IMR-90 (cell line): Measurements from ENCODE around the gene MKX. TPM values are rescaled to one million over a fixed set of nuclear protein-coding genes. Genes with fewer than 3 reads are reported as not detected.

Experiments
- ATAC-seq: fragments of 200-7000 bp; cut with Tn5 transposase; 2 replicates; pipeline ENCODE4 v1.9.1; 2020; ENCODE audit warnings: low read depth, mild to moderate bottlenecking, moderate library complexity
- BruUV-seq: library from RNA; stranded (reverse); fragments of 400-500 nt; replicated peaks from 2 replicates; lab custom pipeline; 2021; lab: Mats Ljungman, UMichigan
- CTCF ChIA-PET: fragments of 300-600 bp; formaldehyde crosslinking; extraction: SDS; loops from one replicate; lab custom pipeline; 2021; ENCODE audit warnings: antibody characterized with exemption; lab: Yijun Ruan, JAX
- POLR2A ChIA-PET: fragments of 300-600 bp; sonication (Branson Sonifier 250); formaldehyde crosslinking; loops from one replicate; lab custom pipeline; 2022; ENCODE audit warnings: antibody characterized with exemption; ENCODE audit not compliant: unreplicated experiment; lab: Charles Lee
- DNase-seq: peaks from one replicate; pipeline ENCODE4 v3.0.0; 2013
- H2AFZ ChIP-seq: replicated peaks from 2 replicates; pipeline ENCODE3; 2013; ENCODE audit warnings: low read length, mild to moderate bottlenecking; ENCODE audit not compliant: poor library complexity
- H2AK5ac ChIP-seq: 2 replicates; pipeline ENCODE4 v1.6.1; 2013; ENCODE audit warnings: low read depth, low read length, inconsistent platforms
- H2AK9ac ChIP-seq: replicated peaks from 2 replicates; pipeline ENCODE3; 2013; ENCODE audit warnings: mild to moderate bottlenecking, low read depth, low read length, moderate library complexity; ENCODE audit not compliant: poor library complexity
- H2BK120ac ChIP-seq: 2 replicates; pipeline ENCODE4 v1.6.1; 2013; ENCODE audit warnings: low read depth, low read length, inconsistent platforms
- H2BK15ac ChIP-seq: 3 replicates; pipeline ENCODE4 v1.6.1; 2013; ENCODE audit warnings: low read depth, low read length, inconsistent platforms
- H2BK20ac ChIP-seq: 2 replicates; pipeline ENCODE4 v1.6.1; 2013; ENCODE audit warnings: low read depth, mild to moderate bottlenecking, inconsistent platforms, low read length, moderate library complexity
- H2BK5ac ChIP-seq: 2 replicates; pipeline ENCODE4 v1.6.1; 2013; ENCODE audit warnings: mild to moderate bottlenecking, low read depth, low read length, inconsistent platforms; ENCODE audit not compliant: poor library complexity, severe bottlenecking
- H3K14ac ChIP-seq: replicated peaks from 2 replicates; pipeline ENCODE4 v1.6.1; 2013; ENCODE audit warnings: low read depth, low read length, inconsistent platforms
- H3K18ac ChIP-seq: 2 replicates; pipeline ENCODE4 v1.6.1; 2013; ENCODE audit warnings: low read depth, low read length, control low read depth
- H3K23ac ChIP-seq: 2 replicates; pipeline ENCODE4 v1.6.1; 2013; ENCODE audit warnings: low read depth, low read length, inconsistent platforms
- H3K27ac ChIP-seq: 2 replicates; pipeline ENCODE4 v1.5.1; 2013; ENCODE audit warnings: mild to moderate bottlenecking, control low read depth, low read length; ENCODE audit not compliant: insufficient read depth
- H3K27me3 ChIP-seq: 2 replicates; pipeline ENCODE4 v1.6.1; 2013; ENCODE audit warnings: low read length; ENCODE audit not compliant: control insufficient read depth, insufficient read depth
- H3K36me3 ChIP-seq: 2 replicates; pipeline ENCODE4 v1.6.1; 2013; ENCODE audit warnings: low read length, mixed read lengths; ENCODE audit not compliant: control insufficient read depth, insufficient read depth
- H3K4ac ChIP-seq: 2 replicates; pipeline ENCODE4 v1.6.1; 2013; ENCODE audit warnings: low read depth, low read length, inconsistent platforms
- H3K4me1 ChIP-seq: 2 replicates; pipeline ENCODE4 v1.6.1; 2013; ENCODE audit warnings: low read length, mixed read lengths; ENCODE audit not compliant: control insufficient read depth, insufficient read depth
- H3K4me2 ChIP-seq: 2 replicates; pipeline ENCODE4 v1.6.1; 2013; ENCODE audit warnings: low read depth, mild to moderate bottlenecking, control low read depth, low read length, moderate library complexity
- H3K4me3 ChIP-seq: 2 replicates; pipeline ENCODE4 v1.5.1; 2013; ENCODE audit warnings: low read depth, mild to moderate bottlenecking, control low read depth, low read length, moderate library complexity; ENCODE audit not compliant: insufficient read depth
- H3K56ac ChIP-seq: 2 replicates; pipeline ENCODE4 v1.6.1; 2013; ENCODE audit warnings: low read length, inconsistent platforms; ENCODE audit not compliant: insufficient read depth; ENCODE audit errors: extremely low read depth
- H3K79me1 ChIP-seq, 2 experiments: 2 replicates each; pipeline ENCODE4 v1.6.1; 2013; ENCODE audit warnings: low read length in 2 of 2, inconsistent platforms in 1 of 2, low read depth in 1 of 2
- H3K9ac ChIP-seq: 2 replicates; pipeline ENCODE4 v1.6.1; 2013; ENCODE audit warnings: low read depth, low read length, control low read depth
- H3K9me1 ChIP-seq: 2 replicates; pipeline ENCODE4 v1.6.1; 2013; ENCODE audit warnings: low read length, inconsistent platforms; ENCODE audit not compliant: insufficient read depth
- H3K9me3 ChIP-seq: 2 replicates; pipeline ENCODE4 v1.6.1; 2013; ENCODE audit warnings: low read length; ENCODE audit not compliant: control insufficient read depth, insufficient read depth
- H4K20me1 ChIP-seq: 2 replicates; pipeline ENCODE4 v1.6.1; 2013; ENCODE audit warnings: low read length, inconsistent platforms; ENCODE audit not compliant: insufficient read depth
- H4K5ac ChIP-seq: 2 replicates; pipeline ENCODE4 v1.6.1; 2013; ENCODE audit warnings: mild to moderate bottlenecking, low read depth, low read length, control low read depth
- H4K8ac ChIP-seq, 2 experiments: 2 replicates each; pipeline ENCODE4 v1.6.1; 2013; ENCODE audit warnings: low read depth in 2 of 2, low read length in 2 of 2, control low read depth in 1 of 2, inconsistent platforms in 1 of 2
- H4K91ac ChIP-seq: 2 replicates; pipeline ENCODE4 v1.6.1; 2013; ENCODE audit warnings: low read depth, low read length, inconsistent platforms; ENCODE audit not compliant: insufficient read depth
- BHLHE40 ChIP-seq: fragments of 150-350 bp; IDR thresholded peaks from 2 replicates; pipeline ENCODE4 v1.6.1; 2016; ENCODE audit warnings: mild to moderate bottlenecking, low read depth, low read length
- CEBPB ChIP-seq: IDR thresholded peaks from 2 replicates; pipeline ENCODE4 v1.6.1; 2012; ENCODE audit warnings: low read depth, low read length, improper control_type of control experiment
- CHD1 ChIP-seq: IDR thresholded peaks from 2 replicates; pipeline ENCODE4 v1.6.1; 2012; ENCODE audit warnings: low read depth, low read length, improper control_type of control experiment
- CTCF ChIP-seq: conservative IDR thresholded peaks from 2 replicates; pipeline ENCODE4 v1.5.1; 2012; ENCODE audit warnings: mild to moderate bottlenecking, low read depth, low read length, improper control_type of control experiment
- FOS ChIP-seq: fragments of 150-350 bp; IDR thresholded peaks from 2 replicates; pipeline ENCODE4 v1.6.1; 2016; ENCODE audit warnings: low read depth, low read length
- MAFK ChIP-seq: IDR thresholded peaks from 2 replicates; pipeline ENCODE4 v1.6.1; 2012; ENCODE audit warnings: low read depth, low read length, improper control_type of control experiment
- MAZ ChIP-seq: IDR thresholded peaks from 2 replicates; pipeline ENCODE4 v1.6.1; 2012; ENCODE audit warnings: low read depth, mild to moderate bottlenecking, low read length, improper control_type of control experiment, moderate library complexity, borderline replicate concordance
- MXI1 ChIP-seq: IDR thresholded peaks from 2 replicates; pipeline ENCODE4 v1.6.1; 2012; ENCODE audit warnings: low read depth, mild to moderate bottlenecking, low read length, moderate library complexity, borderline replicate concordance
- NFE2L2 ChIP-seq: fragments of 150-350 bp; IDR thresholded peaks from 2 replicates; pipeline ENCODE4 v1.6.1; 2016; ENCODE audit warnings: low read depth, mild to moderate bottlenecking, low read length
- POLR2A ChIP-seq: IDR thresholded peaks from 2 replicates; pipeline ENCODE4 v1.6.1; 2012; ENCODE audit warnings: mild to moderate bottlenecking, low read depth, low read length
- RAD21 ChIP-seq: IDR thresholded peaks from 2 replicates; pipeline ENCODE4 v1.6.1; 2012; ENCODE audit warnings: low read length, improper control_type of control experiment
- RCOR1 ChIP-seq: IDR thresholded peaks from 2 replicates; pipeline ENCODE4 v1.6.1; 2012; ENCODE audit warnings: mild to moderate bottlenecking, low read length, improper control_type of control experiment; ENCODE audit not compliant: insufficient replicate concordance
- RFX5 ChIP-seq: IDR thresholded peaks from 2 replicates; pipeline ENCODE4 v1.8.0; 2012; ENCODE audit warnings: low read depth, mild to moderate bottlenecking, low read length, moderate library complexity
- SMC3 ChIP-seq: fragments of 150-350 bp; IDR thresholded peaks from 2 replicates; pipeline ENCODE4 v1.6.1; 2016; ENCODE audit warnings: low read depth, mild to moderate bottlenecking, antibody characterized with exemption, low read length, moderate library complexity
- USF2 ChIP-seq: fragments of 150-350 bp; IDR thresholded peaks from 2 replicates; pipeline ENCODE4 v1.6.1; 2017; ENCODE audit warnings: mild to moderate bottlenecking, antibody characterized with exemption, low read length, low read depth
- WGBS, 2 experiments: methylation state at CpG; one replicate each; pipeline versions ENCODE4 v1.1.5 to v1.1.7; 2013; ENCODE audit warnings: missing lambda C conversion rate in 2 of 2; ENCODE audit not compliant: insufficient read length in 1 of 2; ENCODE audit errors: extremely low coverage in 2 of 2; 5-methylcytosine and 5-hydroxymethylcytosine counted together
- dilution Hi-C: fragments of 300-500 bp; cut with HindIII; formaldehyde crosslinking; loops from one replicate; pipeline ENCODE4 v1.14.3; 2018; ENCODE audit warnings: low sequenced_read_pairs; ENCODE audit not compliant: unreplicated experiment
- in situ Hi-C: fragments of 300-500 bp; cut with MboI; formaldehyde crosslinking; loops from 3 replicates; pipeline ENCODE4 v1.14.3; 2019; ENCODE audit warnings: low sequenced_read_pairs, inconsistent platforms, mixed read lengths
- intact Hi-C: fragments of 100-400 bp; cut with micrococcal nuclease; formaldehyde crosslinking; loops from 2 replicates; pipeline ENCODE4 v1.10.0; 2022
- polyA plus RNA-seq, 3 experiments: library from polyadenylated mRNA; depleted of rRNA; stranded (reverse); fragments of >200 nt; gene quantifications; 2 replicates each; pipeline ENCODE4 v1.2.3, GENCODE V29; 2012; ENCODE audit warnings: low replicate concordance in 1 of 3
- total RNA-seq: library from RNA; depleted of rRNA; stranded (reverse); fragments of >200 nt; gene quantifications from 2 replicates; pipeline ENCODE4 v1.2.3, GENCODE V29; 2012
- TF ChIP-seq, protein P1 (sequence below): fragments of 150-350 bp; IDR thresholded peaks from 2 replicates; pipeline ENCODE4 v1.6.1; 2016; ENCODE audit warnings: low read depth, mild to moderate bottlenecking, low read length, moderate library complexity, borderline replicate concordance

Gene MKX
- total and polyA plus RNA-seq, 2 of the 4 experiments (the other 2 are of a cell fraction): 0.10 to 0.36 TPM

DNA sequence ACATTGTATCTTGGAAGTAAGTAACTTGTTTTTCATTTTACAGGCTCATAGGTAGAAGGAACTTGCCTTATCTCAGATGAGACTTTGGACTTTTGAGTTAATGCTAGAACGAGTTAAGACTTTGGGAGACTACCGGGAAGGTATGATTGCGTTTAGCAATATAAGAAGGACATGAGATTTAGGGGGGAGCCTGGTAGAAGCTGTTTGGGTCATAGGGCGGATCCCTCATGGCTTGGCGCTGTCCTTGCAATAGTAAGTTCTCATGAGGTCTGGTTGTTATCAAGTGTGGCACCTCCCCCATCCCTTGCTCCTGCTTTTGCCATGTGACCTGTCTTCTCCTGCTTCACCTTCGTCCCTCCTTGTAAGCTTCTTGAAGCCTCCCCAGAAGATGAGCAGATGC lies 110.3 kb downstream of the MKX start:
- Histone ChIP-seq H3K9me1 (no peaks in the 10 kb centered on the region), H4K8ac (no peak overlapping the region), H3K4me2 (no peak overlapping the region), H2BK15ac (no peak overlapping the region), H4K91ac (no peak overlapping the region), H3K4me1 (no peaks in the 10 kb centered on the region; the same call in 1 of the 2 replicates), H3K9ac (no peak overlapping the region), H3K79me1 (no peaks in the 10 kb centered on the region), H3K4ac (no peak overlapping the region), H3K18ac (no peak overlapping the region), H2BK20ac (no peak overlapping the region), H3K23ac (no peak overlapping the region), H3K36me3 (no peaks in the 10 kb centered on the region), H3K4me3 (no peak overlapping the region), H2AK9ac (no peak overlapping the region), H4K20me1 (no peaks in the 10 kb centered on the region), H2BK120ac (no peak overlapping the region), H3K27me3 (no peaks in the 10 kb centered on the region; the same call in 1 of the 2 replicates), H2AFZ (no peak overlapping the region), H3K14ac (no peak overlapping the region), H2AK5ac (no peak overlapping the region), H3K56ac (no peak overlapping the region), H3K27ac (no peak overlapping the region), H4K5ac (no peak overlapping the region), H3K9me3 (no peaks in the 10 kb centered on the region), H2BK5ac (no peak overlapping the region)
- intact Hi-C loops (no loop called here), dilution Hi-C loops (no loop called here), in situ Hi-C loops (no loop called here)
- ChIA-PET CTCF (no interaction called here), POLR2A (no interaction called here)
- no peak for ATAC-seq
- TF ChIP-seq POLR2A (no peak), RAD21 (no peak), CTCF (no peak), NFE2L2 (no peak), SMC3 (no peak), MAFK (no peak), BHLHE40 (no peak), FOS (no peak), MAZ (no peak), USF2 (no peak), CHD1 (no peak), RFX5 (no peak), MXI1 (no peak), CEBPB (no peak), RCOR1 (no peak)
- TF ChIP-seq, protein P1, sequence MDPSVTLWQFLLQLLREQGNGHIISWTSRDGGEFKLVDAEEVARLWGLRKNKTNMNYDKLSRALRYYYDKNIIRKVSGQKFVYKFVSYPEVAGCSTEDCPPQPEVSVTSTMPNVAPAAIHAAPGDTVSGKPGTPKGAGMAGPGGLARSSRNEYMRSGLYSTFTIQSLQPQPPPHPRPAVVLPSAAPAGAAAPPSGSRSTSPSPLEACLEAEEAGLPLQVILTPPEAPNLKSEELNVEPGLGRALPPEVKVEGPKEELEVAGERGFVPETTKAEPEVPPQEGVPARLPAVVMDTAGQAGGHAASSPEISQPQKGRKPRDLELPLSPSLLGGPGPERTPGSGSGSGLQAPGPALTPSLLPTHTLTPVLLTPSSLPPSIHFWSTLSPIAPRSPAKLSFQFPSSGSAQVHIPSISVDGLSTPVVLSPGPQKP: no peak
- no CpG with 5 or more reads among the region's 6 CpGs for WGBS, 2 experiments
- BruUV-seq: no TSS peak
- no peak for DNase-seq
